GM21786 (cell line): ENCODE data around the gene DIPK1C.

Experiments used
- ATAC-seq: cut with Tn5 transposase; IDR thresholded peaks from one replicate; pipeline ENCODE4 v1.9.1; 2021; ENCODE audit not compliant: unreplicated experiment

The DIPK1C gene

GRCh38 chr18:74453642-74454198, 3.4 kb downstream of the DIPK1C start:
- ATAC-seq: no peak

GRCh38 chr18:74453016-74453566, 4.0 kb downstream of the DIPK1C start:
- ATAC-seq: no peak

GRCh38 chr18:74451148-74451547, 6.0 kb downstream of the DIPK1C start:
- ATAC-seq: no peak

GRCh38 chr18:74450626-74451025, 6.5 kb downstream of the DIPK1C start:
- no peak for ATAC-seq

- no peak for ATAC-seq
These were observed 9.5 kb downstream of the DIPK1C start for GRCh38 chr18:74447404-74448152.

- no peak for ATAC-seq
These were observed 10.3 kb downstream of the DIPK1C start for GRCh38 chr18:74446631-74447403.

- ATAC-seq: no peak
These were observed 10.9 kb downstream of the DIPK1C start for GRCh38 chr18:74446178-74446577.

GRCh38 chr18:74445585-74445984, 11.5 kb downstream of the DIPK1C start:
- ATAC-seq: no peak

GRCh38 chr18:74444104-74444503, 13.0 kb downstream of the DIPK1C start:
- no peak for ATAC-seq

- no peak for ATAC-seq
These were observed 16.2 kb downstream of the DIPK1C start for GRCh38 chr18:74440808-74441427.

- no peak for ATAC-seq
These were observed 19.0 kb downstream of the DIPK1C start for GRCh38 chr18:74438091-74438490.

- ATAC-seq: no peak
These were observed 20.8 kb downstream of the DIPK1C start for GRCh38 chr18:74436158-74436769.

- no peak for ATAC-seq
These were observed 21.4 kb downstream of the DIPK1C start for GRCh38 chr18:74435740-74436139.

GRCh38 chr18:74434466-74434865, 22.6 kb downstream of the DIPK1C start:
- no peak for ATAC-seq

- no peak for ATAC-seq
These were observed 26.1 kb downstream of the DIPK1C start for GRCh38 chr18:74430806-74431571.

GRCh38 chr18:74430231-74430630, 26.9 kb downstream of the DIPK1C start:
- ATAC-seq: no peak

- no peak for ATAC-seq
These were observed 28.0 kb downstream of the DIPK1C start for GRCh38 chr18:74429096-74429495.

GRCh38 chr18:74427442-74428112, 29.5 kb downstream of the DIPK1C start:
- ATAC-seq: no peak

GRCh38 chr18:74425876-74426275, 31.2 kb downstream of the DIPK1C start:
- ATAC-seq: no peak

- no peak for ATAC-seq
These were observed 31.9 kb downstream of the DIPK1C start for GRCh38 chr18:74425161-74425560.
